A549 (cell line): ENCODE measurements around the gene PRDM11.

Experiments used
- CEBPB ChIP-seq, 2 experiments: fragments of >200 bp in 1 of 2; sonication (Bioruptor Twin) in 1 of 2; formaldehyde crosslinking in 1 of 2; IDR thresholded peaks; 2 replicates each; pipeline ENCODE4 v1.6.1; 2012 to 2016
- EP300 ChIP-seq, 2 experiments: fragments of >200 bp; sonication (Bioruptor Twin); formaldehyde crosslinking; IDR thresholded peaks; 2 replicates in 1 of 2; 3 replicates in 1 of 2; pipeline ENCODE4 v1.6.1; 2016 to 2017
- NR3C1 ChIP-seq: fragments of >200 bp; sonication (Bioruptor Twin); formaldehyde crosslinking; IDR thresholded peaks from 3 replicates; pipeline ENCODE4 v1.6.1; 2017
- PHF8 ChIP-seq: fragments of 200-600 bp; sonication (generic); IDR thresholded peaks from 2 replicates; pipeline ENCODE4 v1.6.1; 2016; ENCODE audit warnings: low read depth, mild to moderate bottlenecking, antibody characterized with exemption, moderate library complexity, borderline replicate concordance
- REST ChIP-seq: fragments of 200-600 bp; sonication (generic); IDR thresholded peaks from 2 replicates; pipeline ENCODE4 v1.6.1; 2016; ENCODE audit warnings: antibody characterized with exemption, mild to moderate bottlenecking, moderate library complexity
- TF ChIP-seq, protein P1 (sequence below): fragments of >200 bp; sonication (Bioruptor Twin); formaldehyde crosslinking; IDR thresholded peaks from 3 replicates; pipeline ENCODE4 v1.5.1; 2016

GRCh38 chr11:45169310-45170072, 23.1 kb downstream of the PRDM11 start:
- no peak for TF ChIP-seq NR3C1
- no peak for TF ChIP-seq EP300 (IDR thresholded peaks at IDR 0.05)
- TF ChIP-seq, protein P1, sequence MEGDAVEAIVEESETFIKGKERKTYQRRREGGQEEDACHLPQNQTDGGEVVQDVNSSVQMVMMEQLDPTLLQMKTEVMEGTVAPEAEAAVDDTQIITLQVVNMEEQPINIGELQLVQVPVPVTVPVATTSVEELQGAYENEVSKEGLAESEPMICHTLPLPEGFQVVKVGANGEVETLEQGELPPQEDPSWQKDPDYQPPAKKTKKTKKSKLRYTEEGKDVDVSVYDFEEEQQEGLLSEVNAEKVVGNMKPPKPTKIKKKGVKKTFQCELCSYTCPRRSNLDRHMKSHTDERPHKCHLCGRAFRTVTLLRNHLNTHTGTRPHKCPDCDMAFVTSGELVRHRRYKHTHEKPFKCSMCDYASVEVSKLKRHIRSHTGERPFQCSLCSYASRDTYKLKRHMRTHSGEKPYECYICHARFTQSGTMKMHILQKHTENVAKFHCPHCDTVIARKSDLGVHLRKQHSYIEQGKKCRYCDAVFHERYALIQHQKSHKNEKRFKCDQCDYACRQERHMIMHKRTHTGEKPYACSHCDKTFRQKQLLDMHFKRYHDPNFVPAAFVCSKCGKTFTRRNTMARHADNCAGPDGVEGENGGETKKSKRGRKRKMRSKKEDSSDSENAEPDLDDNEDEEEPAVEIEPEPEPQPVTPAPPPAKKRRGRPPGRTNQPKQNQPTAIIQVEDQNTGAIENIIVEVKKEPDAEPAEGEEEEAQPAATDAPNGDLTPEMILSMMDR: no peak
- no peak for TF ChIP-seq PHF8
- TF ChIP-seq REST: no peak
- no peak for TF ChIP-seq CEBPB (IDR thresholded peaks at IDR 0.05)
